ENCODE measurements around the gene HOXB5.

HOXB5 gene

DNA sequence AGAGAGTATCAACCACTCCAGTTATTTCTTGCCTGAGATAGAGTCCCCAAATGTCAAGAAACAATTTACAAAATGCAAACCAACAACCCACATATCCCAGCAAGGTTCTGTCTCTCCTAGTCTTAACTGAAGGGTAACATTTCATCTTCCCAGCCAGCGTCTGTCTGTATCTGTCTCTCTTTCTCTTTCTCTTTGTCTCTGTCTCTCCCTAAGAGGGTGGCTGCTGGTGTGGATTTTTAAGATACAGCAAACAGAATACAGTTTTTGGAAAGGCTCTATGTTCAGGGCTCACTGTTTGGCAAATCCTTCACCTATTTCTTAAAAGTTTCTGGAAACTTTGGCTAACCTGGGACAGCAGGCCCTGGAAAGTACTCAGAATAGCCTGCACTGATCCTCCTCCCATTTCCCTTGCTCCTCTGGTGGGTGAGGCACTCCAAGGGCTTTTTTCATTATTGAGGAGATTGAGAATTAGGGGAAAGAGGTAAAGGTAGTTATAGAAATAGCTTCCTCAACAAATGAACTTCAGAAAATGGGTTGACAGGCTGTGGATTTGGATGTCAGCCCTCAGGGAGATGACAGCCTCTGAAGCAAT is 21.7 kb downstream of the HOXB5 start:
- DNase-seq, result no peak

DNA sequence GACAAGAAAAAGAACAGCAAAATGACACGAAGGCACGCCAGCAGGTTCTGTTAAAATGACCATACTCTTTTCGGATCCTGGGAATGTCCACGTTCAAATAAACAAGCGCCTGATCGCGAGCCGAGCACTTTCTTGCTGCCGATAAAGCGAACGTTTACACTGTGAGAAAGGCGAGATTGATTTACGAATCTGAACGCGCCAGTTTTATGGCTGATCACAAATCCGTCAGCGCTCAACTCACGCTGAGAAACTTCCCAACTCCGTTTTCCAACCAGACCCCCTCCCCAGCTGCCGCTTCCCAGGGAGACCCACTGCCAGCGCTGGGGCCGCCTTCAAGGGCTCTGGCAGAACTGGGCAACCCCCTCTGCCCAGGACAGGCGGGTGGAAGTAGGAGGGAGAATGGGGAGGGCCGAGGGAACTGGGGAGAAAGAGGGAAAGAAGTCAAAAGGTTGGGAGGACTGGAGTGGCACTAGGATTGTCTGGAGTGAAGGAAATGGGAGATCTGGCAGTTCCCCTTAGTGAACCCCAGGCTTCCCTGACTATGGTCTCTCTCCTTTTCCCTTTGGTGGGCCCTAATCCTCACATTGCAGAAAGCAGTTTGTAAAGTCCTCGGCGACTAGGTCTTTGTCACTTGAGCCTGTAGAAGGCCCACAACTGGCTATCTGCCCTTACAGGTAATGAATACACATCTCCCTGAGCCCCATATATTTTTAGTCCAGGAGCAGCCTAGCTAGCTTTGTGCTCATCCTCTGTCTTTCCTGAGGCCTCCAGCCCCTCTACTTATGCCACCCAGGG is 22.4 kb downstream of the HOXB5 start:
- DNase-seq, result no peak

DNA sequence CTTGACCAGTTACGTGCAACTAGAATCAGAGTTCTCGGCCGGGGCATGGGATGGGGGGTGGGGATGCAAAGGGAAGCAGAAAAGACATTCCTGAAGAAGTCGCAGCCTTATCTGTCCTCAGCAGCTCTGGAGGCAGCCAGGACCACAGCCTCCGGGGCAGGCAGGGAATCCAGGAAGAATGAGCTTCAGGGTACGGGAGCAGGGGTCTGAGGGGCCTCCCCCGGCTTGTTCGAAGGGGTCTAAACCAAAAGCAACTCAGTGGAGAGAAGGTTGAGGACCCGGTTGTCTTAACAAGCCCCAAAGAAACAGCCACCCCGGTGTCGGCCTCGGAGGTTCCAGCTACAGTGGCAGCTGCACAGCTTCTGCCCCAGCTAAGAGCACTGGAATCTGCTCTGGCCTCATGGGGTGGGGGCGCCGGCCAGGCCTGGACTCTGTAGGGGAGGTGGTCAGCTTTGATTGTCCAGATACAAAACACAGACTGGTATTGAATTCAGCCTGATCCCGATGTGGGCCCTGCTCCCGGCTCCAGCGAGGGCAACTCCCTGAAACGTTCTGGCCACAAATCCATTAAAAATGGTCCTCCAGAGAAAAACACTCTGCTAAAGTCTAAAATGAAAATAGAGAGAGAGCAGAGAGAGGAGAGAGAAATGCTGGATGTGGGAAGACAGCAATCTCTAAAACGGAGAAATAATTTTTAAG is 23.1 kb downstream of the HOXB5 start:
- DNase-seq, result no peak

DNA sequence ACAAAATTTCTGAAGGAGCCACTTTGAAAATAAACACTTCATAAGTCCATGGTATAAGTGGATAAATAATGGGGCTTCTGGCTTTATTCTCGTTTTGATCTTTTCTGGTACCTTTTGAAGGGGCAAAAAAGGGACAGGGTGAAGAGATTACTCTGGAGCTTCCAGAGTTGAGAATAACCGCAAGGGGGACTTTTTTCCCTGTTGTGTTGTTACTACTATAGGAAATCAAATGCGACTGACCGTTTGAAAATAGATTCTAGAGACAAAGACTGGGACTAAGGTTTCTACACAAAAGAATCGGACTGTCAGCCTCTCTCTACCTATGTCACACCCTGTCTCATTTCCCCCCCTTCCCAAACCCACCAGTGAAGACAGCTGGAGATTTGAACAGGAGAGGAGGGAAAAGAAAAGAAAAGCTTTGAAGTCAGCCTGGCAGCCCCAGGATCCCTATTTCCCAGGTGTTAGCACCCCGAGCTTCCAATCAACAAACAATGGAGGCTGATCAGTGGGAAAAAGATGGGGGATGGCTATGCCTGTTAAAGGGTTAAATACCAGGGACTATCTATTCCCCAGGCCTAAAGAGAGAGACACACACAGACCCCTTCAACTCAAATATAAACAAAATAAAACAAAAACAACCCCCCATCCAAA is 23.8 kb downstream of the HOXB5 start:
- no peak for DNase-seq

DNA sequence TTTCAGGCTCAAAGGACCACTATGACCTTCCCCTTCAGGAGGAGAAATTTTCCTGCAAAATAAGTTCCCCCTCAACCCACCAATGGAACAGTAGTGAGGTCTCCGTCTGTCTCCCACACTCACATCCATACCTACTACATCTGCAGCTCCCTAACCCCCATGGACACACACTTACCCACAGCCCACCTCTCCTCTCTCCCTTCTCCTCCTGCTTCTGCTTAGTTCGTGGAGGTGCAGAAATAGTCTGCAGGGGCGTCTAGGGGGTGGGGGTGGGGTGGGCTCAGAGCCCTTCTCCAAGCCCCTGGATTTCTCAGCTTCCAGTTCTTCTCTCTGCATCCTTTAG is 24.4 kb downstream of the HOXB5 start:
- no peak for DNase-seq

DNA sequence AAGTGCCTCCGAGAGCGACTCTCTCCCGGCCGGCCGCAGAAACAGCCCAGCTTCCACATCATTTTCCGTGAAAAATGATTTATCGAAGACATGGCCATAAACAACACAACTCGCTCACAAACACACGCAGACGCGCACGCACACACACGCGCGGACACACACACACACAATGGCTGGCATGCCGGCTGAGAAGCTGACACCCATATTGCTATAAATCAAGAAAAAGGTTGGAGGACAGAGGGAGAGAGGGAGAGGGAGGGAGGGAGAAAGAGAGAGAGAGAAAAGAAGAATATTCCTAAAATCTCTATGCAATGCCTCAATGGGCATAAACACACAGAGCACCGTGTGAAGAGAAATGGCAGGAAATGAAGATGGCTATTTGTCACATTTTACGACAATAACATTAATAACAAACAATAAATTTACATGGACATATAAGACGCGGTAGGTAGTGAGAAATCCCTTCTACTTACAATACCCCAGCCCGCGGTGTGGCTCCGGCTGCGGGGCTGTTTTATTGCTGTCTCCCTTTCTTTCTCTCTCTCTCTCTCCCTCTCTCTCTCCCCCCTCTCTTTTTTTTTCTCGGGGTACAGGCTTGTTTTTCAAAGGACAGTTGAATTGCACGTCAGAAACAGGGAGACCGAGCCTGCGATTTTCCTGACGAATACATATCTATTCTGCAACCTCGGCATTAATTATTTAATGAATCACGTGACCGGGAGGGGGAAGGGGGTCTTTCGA is 24.9 kb downstream of the HOXB5 start:
- no peak for DNase-seq

DNA sequence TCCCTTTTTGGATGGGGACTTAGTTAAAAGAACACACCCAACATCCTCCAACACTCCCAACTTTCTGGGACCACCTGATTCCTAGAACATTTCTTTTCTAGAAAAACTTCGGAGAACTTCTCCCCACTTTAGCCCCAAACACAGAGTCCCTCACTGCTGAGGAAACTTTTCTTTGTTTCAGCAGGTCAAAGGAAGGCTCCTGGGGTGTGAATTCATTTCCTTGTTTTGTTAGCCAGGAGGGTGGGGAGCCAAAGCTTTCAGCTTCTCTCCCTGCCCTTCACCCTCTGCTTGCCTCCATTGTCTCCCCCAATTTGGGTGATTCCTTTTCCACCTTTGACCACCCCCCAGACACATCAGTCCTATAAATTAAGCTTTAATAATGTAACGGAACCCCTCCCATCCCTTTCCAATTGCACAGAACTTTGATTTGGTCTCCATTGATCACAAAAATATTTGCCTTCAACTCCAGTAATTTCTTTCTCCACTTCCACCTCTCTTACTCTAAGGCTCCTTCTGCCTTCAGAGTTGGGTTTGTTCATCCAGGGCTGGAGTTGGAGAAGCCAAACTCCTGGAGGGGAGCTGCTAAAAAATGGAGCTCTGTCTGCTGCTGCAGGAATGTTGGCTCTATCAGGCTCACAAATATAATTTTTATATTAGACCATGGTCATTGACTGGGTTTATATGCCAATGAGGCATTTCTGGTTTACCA is 25.8 kb downstream of the HOXB5 start:
- DNase-seq, result no peak

DNA sequence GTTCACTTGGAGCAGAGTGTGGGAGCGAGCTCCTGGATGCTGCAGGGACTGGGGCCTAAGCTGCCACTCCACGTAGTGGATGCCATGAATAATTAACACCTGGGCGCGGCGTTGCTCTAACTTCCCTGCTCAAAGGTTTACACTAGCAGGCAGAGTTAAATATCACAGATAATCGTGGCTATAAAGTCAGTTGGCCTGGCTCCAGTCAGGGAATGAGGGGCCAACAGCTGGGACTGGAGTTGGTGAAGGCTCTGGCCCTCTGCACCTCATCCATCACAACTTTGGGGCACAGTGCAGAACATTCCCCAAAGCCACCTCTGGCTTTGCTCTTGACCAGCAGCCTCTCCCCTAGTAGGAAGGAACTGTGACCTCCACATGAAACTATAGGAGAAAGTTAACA is 26.4 kb downstream of the HOXB5 start:
- no peak for DNase-seq

DNA sequence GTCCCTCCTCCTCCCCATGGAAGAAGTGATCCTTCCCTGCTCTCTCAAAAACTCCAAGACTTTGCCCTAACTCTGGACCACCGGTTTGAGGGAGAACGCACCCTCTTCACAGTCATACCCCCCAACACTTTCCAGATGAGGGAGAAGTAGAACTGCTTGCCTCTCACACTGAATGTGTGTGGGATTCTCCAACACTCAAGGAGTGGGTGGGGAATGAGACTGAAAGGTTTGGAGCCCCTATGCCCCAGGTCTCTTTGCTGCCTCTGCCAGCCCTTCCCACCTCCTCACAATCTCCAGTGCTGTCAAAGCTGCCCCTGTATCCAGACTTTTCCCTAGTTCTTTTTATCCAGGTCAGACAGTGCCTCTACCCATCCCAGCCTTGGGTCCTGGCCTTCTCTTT is 26.9 kb downstream of the HOXB5 start:
- no peak for DNase-seq

DNA sequence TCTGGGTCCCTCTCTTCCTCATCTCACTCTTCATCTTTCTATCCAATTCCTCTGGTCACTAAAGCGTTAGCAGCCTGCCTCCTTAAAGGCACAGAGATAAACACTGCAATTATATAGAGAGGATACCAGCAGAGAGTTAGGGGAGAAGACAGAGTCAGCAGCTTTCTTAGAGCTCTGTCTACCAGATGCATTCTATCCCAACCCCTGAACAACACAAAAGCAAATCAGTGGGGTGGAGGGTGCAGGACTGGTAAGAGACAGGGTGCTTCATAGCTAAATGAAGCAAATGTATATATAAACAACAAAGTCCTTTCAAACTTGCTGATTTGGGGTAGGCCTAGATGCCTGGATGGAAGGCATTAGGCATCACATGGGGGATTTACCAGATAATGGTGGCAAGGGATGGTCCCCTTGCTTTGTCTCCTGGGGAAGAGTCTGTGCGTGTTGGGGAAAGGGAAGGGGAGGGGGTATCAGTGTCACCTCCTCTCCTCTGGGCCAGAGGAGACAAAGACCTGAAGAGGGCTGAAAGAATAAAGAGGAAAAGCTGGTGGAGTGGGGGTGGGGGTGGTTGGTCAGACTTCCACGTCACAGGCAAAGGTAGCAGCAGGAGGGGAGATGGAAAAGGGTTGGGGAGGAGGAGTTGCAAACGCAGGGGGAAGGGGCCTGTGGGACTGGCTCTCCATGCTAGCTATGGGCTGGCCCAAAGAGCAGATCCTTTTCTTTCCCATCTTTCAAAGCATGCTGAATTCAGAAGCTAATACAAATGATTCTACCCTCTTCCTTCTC is 27.5 kb downstream of the HOXB5 start:
- no peak for DNase-seq

DNA sequence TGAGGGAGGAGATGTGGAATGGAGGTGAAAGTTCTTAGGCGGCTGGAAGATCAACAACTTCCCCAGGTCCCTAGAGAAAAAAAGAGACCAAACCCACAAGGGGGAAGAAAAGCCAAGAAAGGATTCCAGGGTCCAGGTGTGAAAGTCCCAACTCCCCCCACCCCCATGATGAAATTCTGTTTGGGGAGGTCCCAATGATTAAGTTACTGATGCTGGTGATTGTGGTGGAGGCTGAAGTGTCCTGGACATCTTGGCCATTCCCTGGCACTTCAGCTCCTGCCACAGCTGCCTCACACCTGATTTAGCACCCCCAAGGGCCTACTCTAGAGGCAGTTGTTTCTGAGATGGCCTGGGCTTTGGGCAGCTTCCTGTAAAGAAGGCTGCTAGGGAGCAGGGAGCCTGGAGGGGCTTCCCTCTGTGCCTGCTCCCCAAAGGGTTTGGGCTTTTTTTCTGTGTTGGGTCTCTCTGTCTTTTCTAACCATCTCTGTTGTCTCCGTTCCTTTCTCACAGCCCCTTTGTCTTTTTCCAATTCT is 28.5 kb downstream of the HOXB5 start:
- no peak for DNase-seq

DNA sequence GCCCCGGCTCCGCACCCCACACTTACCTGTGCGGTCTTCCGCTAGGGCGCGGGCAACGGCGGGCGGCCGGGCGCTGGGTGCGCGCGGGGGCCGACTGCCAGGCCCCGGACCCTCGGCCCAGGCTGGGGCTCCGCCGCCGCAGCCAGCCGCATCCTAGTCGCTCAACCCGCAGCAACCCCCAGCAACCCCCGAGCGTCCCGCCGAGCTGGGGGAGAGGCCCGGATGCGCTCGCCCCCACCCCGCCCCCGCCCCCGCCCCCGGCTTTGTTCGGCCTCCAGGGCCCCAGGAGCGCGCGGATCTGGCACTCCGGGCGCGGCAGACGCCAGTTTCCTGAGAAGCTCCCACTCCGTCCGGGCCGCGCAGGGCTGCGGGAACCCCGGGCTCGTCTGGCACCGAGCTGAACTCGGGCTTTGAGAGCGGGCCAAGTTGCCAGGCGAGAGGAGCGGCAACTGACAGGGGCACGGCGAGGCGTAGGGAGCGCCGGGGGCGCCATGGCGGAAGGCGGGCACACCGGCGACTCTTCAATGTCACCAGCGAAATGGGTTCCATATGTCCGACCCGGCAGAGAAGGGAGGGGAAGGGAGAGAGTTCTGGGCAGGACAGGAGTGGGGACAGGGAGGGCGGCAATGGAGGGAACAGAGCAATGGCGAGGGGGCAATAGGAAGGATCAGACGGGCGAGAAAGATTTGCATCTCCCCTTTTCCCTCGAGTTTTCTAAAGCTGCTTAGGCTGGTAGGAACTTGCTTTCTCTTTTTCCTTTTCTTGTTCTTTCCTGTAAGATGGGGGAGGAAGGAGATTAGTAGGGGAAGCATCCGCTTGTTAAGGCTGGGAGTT is 29.2 kb downstream of the HOXB5 start:
- DNase-seq, result no peak

DNA sequence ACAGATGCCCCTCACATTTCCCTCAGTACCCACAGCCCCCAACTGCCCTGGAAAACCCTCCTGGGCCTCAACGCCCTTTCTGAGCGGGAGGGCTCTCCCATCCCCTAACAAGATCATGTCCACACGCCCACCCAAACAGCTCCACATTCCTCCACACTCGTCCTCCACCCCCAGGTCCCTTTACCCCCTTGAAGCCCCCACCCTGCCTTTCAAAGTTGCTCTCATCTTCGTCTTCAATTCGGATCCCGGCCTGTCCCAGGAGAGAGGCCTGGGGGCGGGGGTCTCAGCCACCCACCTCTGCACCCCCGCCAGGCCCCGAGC is 29.8 kb downstream of the HOXB5 start:
- DNase-seq, result no peak

DNA sequence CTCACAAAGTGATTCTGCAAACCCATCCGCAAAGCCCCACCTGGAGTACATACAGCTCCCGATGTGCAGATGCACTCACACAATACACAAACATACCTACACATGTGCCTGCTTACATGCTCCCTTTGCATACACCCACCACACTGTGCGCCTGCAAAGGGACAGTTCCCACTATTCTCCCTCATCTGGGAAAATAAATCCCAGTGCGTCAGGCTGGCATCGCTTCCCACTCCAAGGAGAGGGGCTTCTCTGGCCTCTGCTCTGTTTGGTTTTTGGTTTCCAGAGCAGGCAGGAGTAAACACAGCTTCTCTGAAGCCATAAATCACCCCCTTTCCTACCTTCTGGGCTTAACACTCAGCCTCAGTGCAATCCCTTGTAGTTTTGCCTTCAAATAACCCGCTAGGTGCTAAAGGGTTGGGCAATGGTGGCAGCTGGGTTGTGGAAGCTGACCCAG is 30.2 kb downstream of the HOXB5 start:
- no peak for DNase-seq

DNA sequence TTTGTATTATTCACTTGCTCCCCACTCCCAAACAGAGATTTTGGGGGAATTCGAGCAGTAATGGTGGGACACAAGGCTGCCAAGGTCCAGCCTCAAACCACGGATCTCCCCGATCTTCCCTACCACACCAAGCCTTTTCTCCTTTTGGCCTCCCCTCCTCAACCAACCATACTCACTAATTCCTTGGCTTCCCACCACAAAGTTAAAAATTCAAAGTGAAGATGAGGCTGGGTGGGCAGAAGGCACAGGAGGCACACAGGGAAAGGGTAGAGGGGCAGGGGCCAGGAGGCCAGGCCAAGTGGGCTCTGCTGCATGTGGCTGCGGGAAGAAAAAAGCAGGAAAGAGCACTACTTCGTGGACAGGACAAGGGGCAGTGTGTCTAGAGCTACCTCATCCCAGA is 30.6 kb downstream of the HOXB5 start:
- DNase-seq, result no peak

DNA sequence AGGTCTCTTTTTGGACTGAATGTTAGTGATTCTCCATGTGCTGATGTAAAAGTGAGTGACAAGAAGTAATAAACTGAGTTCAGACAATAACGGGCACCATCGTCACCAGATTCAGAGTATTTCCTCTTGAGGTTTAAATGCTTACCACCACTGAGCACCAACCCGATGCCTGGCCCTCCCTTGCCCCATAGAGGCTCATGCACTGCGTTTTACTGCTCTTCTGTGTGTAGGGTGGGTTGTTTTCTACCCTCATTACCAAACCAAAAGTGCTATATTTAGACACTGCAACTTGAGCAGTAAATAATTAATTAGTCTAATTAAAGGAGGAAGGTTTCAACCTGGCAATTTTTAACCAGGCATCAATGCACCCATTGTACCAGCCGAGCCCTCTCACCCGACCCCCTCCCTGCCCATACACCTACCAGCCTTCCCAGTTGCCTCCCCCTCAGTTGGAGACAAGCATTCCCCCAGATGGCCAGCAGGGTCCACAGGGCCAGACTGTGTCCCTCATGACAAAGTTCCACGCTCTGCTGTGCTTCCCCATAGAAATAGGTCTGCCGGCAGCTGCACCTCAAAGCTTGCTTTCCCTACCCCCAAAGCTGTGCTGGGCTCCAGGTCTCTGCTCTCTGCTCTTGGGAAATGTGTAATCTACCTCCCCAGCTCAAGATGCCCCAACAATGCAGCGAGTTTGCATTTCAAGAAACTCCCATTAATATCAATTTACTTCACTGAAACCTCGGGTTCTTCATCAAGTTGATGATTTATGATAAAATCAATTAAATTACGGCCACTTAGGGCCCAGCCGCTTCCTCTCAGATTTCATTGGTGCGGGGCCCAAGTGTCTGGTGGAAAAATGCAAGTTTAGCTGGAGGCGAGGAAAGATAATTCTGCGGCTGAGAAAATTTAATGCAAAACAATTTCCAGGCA is 31.4 kb downstream of the HOXB5 start:
- DNase-seq, result no peak

DNA sequence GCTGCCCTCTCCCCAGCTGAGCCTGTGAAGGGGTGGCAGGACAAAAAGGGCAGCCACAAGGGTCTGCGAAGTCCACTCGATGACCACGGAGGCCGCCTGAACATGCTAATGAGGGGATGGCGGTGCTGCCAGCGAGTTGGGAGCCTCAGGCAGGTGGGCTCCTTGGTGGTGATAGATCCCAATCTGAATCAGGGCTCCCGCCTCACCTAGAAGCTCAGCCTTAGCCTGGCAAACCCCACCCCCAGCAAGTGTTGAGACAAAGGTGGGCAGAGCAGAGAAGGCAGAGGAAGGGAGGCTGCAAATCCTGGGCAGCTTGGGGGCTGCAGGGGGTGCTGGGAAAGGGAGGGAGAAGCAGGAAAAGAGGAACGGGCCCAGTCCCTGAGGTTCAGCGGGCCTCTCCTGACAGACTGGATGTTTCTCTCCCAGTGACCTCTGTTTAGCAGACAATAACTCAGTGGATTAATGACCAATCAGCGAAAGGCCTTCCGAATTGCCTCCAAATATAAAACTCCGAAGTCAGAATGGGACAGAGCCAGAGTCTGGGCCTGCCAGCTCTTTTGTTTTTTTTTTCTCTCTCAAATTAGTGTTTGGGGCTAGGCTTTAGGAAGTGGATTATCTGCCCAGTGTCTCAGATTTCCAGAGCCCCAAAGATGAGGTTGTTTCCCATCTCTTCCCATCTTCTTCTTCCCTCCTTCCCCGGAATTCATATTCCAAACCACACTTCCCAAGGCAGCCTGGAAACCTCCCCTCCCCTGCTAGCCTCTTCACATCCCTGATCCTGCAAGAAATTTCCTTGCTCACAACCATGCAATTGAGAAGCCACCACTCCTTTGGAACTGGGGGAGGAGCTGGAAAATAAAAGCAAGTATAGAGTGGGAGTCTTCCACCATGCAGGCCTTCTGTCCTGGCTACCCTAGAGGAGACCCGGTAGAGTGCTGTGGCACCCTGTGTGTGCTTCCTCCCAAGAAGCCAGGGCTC is 33.5 kb downstream of the HOXB5 start:
- no peak for DNase-seq
